Activated CD8-positive, alpha-beta memory T cell treated with anti-CD3 and anti-CD28 coated beads for 24 hours (primary cell): ENCODE data around the gene C20orf144.

Source experiments
- DNase-seq: peaks from one replicate; pipeline ENCODE4 v3.0.0-alpha.2; 2020

C20orf144 gene

DNA sequence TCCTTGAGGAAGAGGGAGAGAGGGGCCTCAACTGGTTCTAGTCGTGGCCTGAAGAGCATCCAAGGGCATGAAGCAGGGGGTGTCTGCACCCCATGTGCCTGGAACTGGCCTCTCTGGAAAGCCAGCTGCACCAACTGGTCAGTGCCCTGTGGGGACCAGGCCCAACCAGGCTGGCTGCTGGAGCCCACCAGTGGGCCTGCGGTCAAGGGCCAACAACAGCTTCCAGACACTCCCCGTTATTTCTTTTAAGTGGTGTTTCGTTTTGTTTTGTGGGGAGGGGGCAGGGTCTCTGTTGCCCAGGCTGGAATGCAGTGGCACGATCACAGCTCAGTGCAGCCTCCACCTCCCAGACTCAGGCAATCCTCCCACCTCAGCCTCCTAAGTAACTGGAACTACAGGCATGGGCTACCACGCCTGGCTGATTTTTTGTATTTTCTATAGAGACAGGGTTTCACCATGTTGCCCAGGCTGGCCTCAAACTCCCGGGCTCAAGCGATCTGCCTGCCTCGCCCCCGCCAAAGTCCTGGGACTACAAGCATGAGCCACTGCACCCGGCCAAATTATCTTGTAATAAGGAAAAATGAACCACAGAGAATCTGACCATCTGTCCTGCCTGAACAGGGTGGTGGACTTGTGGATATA, 11.9 kb upstream of the C20orf144 start:
- no peak for DNase-seq

DNA sequence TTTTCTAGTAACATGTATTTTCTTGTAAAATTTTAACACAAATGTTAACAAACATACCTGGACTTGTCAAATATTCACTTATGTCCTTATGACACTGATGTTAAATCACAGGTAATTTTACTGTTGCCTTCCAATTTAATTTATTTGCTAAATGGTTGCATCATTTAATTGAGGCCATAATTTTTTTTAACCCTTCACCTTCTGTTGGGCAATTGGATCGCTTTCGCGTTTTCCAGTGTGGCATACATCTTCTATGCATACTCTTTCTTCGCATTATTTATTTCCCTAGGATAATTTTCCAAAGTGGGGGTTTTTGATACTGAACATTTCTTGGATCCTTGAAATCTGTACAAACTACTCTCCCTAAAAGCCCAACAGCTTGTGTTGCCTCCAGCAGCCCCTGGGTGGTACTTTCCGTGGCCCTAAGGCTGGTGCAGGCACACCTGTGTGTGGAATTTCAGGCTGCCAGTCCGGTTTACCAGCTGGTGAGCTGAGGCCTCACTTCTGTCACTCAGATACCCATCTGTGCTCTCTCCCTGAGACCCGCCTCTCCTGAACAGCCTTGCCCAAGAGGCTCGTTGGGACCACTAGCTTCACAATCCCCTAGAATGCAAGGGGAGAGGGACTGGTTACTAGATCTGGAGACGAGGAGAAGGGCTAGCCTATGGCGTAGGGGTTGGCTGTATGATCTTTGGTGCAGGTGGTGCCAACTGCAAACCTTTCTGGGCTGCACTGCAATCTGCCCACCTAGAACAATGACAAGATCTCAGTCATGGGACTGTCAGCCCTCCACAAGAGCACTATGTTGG, 11.2 kb upstream of the C20orf144 start:
- no peak for DNase-seq

GRCh38 chr20:33651562-33652048, 10.5 kb upstream of the C20orf144 start:
- no peak for DNase-seq

- DNase-seq = peak; percentile 74
Observed at GRCh38 chr20:33653218-33653899, 8.8 kb upstream of the C20orf144 start.

- no peak for DNase-seq
Observed at GRCh38 chr20:33653900-33654596, 8.1 kb upstream of the C20orf144 start.

DNA sequence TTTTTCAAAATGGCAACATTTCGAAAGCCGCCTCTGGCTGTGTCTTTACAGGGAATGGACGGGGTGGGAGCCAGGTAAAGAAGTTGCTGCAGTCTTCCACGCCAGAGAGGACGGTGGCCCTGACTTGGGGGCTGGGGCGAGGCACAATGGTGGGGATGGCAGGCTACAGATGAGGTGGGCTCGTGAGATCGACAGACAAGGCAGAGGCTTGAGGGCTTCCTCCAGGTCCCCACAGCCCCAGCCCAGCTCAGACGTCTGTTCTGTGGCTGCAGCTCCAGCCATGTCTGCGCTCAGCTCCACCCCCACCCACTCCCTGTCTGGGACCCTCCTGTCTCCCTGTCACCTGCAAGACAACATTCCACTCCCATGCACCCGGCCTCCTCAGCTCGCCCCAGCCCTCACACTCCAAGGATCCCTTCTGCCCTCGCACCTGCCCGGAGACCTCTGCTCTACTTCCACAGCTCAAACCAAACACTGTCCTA, 7.4 kb upstream of the C20orf144 start:
- no peak for DNase-seq

DNA sequence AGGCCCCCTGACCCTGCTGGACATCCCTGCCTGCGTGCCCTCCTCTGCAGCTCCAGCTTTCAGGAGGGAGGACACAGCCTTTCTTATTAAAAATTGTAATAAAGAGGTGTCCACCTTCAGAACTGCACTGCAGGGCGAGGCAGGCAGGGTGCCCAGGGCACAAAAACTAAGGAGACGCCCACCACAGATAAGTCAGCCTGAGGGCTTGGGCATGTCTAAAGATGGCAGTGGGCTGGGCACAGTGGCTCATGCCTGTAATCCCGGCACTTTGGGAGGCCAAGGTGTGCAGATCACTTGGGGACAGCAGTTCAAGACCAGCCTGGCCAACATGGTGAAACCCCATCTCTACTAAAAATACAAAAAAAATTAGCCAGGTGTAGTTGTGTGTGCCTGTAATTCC, 7.0 kb upstream of the C20orf144 start:
- no peak for DNase-seq

GRCh38 chr20:33656010-33656782, 5.9 kb upstream of the C20orf144 start:
- no peak for DNase-seq

DNA sequence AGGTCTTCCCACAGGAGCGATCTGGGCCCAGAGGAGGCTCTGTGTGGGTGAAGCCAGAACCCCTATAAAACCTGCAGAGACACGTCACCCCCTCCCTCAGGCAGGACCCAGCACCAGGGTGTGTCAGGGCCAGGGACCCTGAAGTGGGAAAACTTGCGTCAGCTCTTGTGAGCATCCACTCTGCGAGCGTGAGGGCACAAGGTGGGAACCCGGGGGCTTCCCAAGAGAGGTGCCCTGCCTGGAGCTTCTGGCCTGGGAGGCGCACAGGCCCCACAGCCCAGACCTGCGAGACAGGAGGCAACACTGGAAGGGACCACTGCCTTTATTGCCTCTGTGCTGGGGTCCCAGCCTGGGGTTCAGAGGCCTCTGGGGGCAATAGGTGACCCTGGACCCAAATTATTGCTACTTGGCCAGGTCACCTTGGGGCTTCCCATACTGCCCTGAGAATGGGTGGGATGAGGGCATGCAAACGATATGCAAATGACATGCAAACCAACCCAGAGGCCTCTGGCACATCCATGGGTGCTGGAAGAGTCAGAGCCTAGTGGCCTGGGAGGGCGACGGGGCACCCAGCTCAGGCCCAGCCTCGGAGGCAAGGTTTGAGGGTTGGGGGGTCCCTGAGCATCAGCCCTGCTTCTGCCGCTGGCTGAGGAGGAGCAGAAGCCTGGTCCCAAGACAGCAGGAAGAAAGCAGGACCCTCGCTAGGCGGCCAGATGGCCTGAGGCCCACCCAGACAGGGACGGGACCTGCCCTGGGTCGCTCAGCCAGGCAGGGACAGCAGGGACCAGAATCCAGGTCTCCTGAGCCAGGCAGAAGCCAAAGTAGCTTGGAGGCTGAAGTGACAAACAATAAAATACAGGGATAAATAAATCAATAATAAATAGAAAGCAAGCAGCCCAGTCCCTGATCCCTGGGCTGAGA, 5.1 kb upstream of the C20orf144 start:
- DNase-seq = no peak

DNA sequence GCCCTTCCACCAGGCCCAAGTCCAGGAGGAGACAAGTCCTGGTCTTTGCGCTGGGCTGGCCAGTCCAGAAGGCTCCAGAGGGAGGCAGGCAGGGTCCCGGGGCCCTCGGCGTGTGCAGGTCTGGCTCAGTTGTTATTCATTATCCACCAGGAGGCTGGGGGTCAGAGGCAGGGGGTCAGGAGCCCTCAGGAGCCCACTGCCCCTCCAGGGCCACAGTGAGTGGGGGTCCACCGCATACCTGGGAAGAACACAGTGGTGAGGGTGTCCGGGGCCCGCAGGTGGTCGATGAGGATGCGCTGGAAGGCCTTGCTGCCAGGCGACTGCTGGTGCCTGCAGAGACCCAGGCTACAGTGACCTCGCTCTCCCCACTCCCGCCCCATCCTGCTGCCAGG, 4.4 kb upstream of the C20orf144 start:
- no peak for DNase-seq

DNA sequence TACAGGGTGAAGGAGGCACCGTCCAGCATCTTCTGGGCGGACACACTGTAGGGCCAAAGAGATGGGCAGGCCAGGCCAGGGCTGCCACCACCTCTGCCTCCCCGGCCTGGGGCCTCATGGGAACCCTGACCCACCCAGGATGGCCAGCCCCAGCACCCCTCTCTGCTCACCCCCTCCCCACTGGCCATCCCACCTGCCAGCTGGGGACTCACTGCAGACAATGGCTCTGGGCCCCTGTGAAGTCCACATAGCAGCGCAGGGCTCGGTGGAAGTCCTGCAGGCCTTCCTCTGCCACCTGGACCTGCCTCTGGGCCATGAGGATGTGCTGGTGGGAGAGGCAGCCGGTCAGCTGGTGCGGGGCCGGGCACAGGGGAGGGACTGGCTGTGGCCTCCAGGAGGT, 3.6 kb upstream of the C20orf144 start:
- no peak for DNase-seq

- DNase-seq = no peak
Observed at GRCh38 chr20:33658929-33659328, 3.2 kb upstream of the C20orf144 start.

DNA sequence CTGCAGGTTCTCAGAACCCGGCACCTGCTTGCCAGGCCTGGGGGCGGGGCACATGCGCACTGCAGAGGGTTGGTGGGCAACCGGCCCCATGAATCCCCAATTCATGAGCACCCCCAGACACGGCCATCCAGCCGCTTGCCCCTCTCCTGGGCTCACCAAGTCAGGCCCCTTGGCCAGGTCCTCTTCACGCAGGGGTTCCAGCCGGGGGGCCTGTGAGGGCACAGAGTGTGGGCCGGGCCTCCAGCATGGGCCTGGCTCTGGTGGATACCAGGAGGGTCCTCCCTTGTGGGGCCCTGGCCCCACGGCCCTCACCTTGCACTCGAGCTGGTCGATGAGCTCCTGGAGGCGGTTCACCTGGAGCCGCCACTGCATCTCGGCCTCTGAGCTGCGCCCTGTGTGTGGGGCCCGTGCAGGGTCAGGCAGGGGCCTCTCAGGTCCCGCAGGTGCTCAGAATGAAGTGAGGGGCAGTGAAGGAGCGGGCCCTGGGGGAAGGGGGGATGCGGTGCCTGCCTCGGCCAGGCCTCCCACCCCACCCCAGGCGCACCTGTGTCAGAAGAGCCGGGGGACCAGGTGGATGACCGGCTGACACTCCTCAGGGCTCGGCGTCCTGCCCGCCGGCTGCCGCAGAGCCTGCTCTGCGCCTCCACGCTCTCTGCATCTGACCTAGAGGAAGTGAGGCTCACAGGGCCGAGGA, 2.6 kb upstream of the C20orf144 start:
- no peak for DNase-seq

- DNase-seq = no peak
Observed at GRCh38 chr20:33660035-33660684, 2.0 kb upstream of the C20orf144 start.

DNA sequence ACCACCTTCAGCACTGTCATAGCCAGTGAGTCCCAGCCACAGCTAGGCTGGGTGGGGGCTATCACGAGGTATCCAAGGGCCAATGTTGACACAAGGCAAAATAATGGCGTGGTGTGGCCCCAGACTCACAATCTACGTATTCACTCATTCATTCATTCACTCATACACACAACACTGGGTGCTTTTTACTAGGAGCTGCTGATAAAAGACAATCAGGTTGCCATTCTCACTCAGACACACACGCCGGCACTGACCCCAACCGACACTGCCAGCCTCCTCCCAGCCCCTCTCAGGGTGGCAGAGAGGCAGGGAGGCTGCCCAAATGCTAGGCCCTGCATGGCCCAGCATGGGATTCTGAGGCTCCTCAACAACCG, 1.5 kb upstream of the C20orf144 start:
- DNase-seq = no peak

GRCh38 chr20:33663161-33664084, 1.3 kb downstream of the C20orf144 start:
- peak; percentile 91 for DNase-seq

- no peak for DNase-seq
Observed at GRCh38 chr20:33664085-33664761, 2.1 kb downstream of the C20orf144 start.

DNA sequence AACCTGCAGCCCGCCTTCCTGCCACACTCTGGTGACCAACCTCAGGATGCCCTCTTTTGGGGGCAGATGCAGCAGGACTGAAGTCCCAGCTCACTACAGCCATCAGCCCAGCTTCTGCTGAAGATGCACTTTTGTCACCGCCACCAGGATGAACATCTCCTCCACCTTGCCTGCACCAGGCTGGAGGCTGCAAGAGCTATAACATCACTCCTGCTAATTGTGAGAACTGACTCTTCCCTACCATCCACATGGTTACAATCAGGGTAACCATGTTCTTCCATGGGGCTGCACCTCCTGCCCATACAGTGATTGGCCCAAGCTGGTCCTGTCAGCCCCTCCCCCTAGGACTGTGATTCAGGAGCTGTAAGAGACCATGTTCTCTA, 2.6 kb downstream of the C20orf144 start:
- DNase-seq = no peak
